HepG2 (cell line): Measurements from ENCODE around the gene RNU11. TPM values are rescaled to one million over a fixed set of nuclear protein-coding genes. Genes with fewer than 3 reads are reported as not detected.
A peak's percentile ranks its signal among the peaks of the same experiment; 100 is the strongest.

Source experiments
- ATAC-seq: fragments of 200-7000 bp; cut with Tn5 transposase; 3 replicates; pipeline ENCODE4 v1.9.1; 2020; ENCODE audit warnings: mild to moderate bottlenecking, moderate library complexity
- BruUV-seq: library from RNA; stranded (reverse); fragments of 400-500 nt; replicated peaks from 2 replicates; lab custom pipeline; 2021; lab: Mats Ljungman, UMichigan
- CTCF ChIA-PET: fragments of 300-600 bp; formaldehyde crosslinking; extraction: SDS; loops from one replicate; lab custom pipeline; 2021; ENCODE audit warnings: low total read pairs, inconsistent platforms, low intra/inter-chr PET ratio; lab: Yijun Ruan, JAX
- POLR2A ChIA-PET: fragments of 350-600 bp; sonication (Branson Sonifier 250); formaldehyde crosslinking; loops from one replicate; lab custom pipeline; 2020; ENCODE audit warnings: antibody characterized with exemption, inconsistent platforms; lab: Yijun Ruan, JAX
- DNase-seq: peaks from one replicate; pipeline ENCODE4 v3.0.0-alpha.2; 2015; ENCODE audit warnings: low spot score
- FAIRE-seq: peaks from 3 replicates; lab custom pipeline; 2011; peaks lifted over from hg19 to GRCh38; lab: Jason Lieb, UNC
- H2AFZ ChIP-seq: one replicate; pipeline ENCODE4 v1.6.1; 2011; ENCODE audit warnings: low read length, inconsistent platforms
- H3K27ac ChIP-seq: fragments of 300-600 bp; 3 replicates; pipeline ENCODE4 v1.8.0; 2011; ENCODE audit warnings: mixed run types, mild to moderate bottlenecking, mixed read lengths, low read length, inconsistent platforms; ENCODE audit not compliant: insufficient read depth; ENCODE audit errors: extremely low read length
- H3K27me3 ChIP-seq, 2 experiments: fragments of 200-600 bp in 1 of 2; 2 replicates in 1 of 2; 3 replicates in 1 of 2; pipeline versions ENCODE4 v1.6.0 to v1.8.0; 2011; ENCODE audit warnings: low read length in 2 of 2, mild to moderate bottlenecking in 2 of 2, moderate library complexity in 2 of 2, inconsistent platforms in 1 of 2; ENCODE audit not compliant: insufficient read depth in 2 of 2, control insufficient read depth in 1 of 2
- H3K36me3 ChIP-seq, 2 experiments: fragments of 200-600 bp in 1 of 2; replicated peaks in 1 of 2; 2 replicates in 1 of 2; 3 replicates in 1 of 2; pipeline versions ENCODE4 v1.5.1 to v1.8.0; 2011; ENCODE audit warnings: low read length in 2 of 2, inconsistent platforms in 1 of 2; ENCODE audit not compliant: insufficient read depth in 2 of 2, control insufficient read depth in 1 of 2
- H3K4me1 ChIP-seq: 2 replicates; pipeline ENCODE4 v1.5.1; 2012; ENCODE audit warnings: low read length, inconsistent platforms; ENCODE audit not compliant: insufficient read depth
- H3K4me2 ChIP-seq: 2 replicates; pipeline ENCODE4 v1.6.0; 2011; ENCODE audit warnings: low read depth, low read length, inconsistent platforms
- H3K4me3 ChIP-seq, 3 experiments: fragments of 200-600 bp in 1 of 3; sonication (generic), shearing (Covaris generic) in 1 of 3; replicated peaks in 1 of 3; 2 replicates each; pipeline ENCODE4 v1.5.1; 2011 to 2016; ENCODE audit warnings: low read length in 3 of 3, inconsistent platforms in 2 of 3, low read depth in 2 of 3, mild to moderate bottlenecking in 2 of 3, control low read depth in 1 of 3, mixed read lengths in 1 of 3; ENCODE audit not compliant: insufficient read depth in 1 of 3
- H3K79me2 ChIP-seq: one replicate; pipeline ENCODE4 v1.6.1; 2011; ENCODE audit warnings: low read length, inconsistent platforms; ENCODE audit not compliant: insufficient read depth
- H3K9ac ChIP-seq: 2 replicates; pipeline ENCODE4 v1.6.0; 2011; ENCODE audit warnings: mild to moderate bottlenecking, low read depth, low read length, inconsistent platforms; ENCODE audit not compliant: insufficient read depth
- H3K9me3 ChIP-seq: 2 replicates; pipeline ENCODE4 v1.5.1; 2012; ENCODE audit warnings: mild to moderate bottlenecking, low read length
- H4K20me1 ChIP-seq: 2 replicates; pipeline ENCODE4 v1.6.0; 2011; ENCODE audit warnings: inconsistent platforms, mild to moderate bottlenecking, low read length, moderate library complexity; ENCODE audit not compliant: insufficient read depth
- ATF4 ChIP-seq, 2 experiments: fragments of 450-650 bp in 1 of 2; sonication (generic) in 1 of 2; formaldehyde crosslinking; IDR thresholded peaks; 2 replicates each; pipeline versions ENCODE4 v1.5.0 to v1.8.0; 2020 to 2022; ENCODE audit warnings: mild to moderate bottlenecking in 1 of 2, missing genetic modification reagents in 1 of 2
- CTCF ChIP-seq: sonication (generic); formaldehyde crosslinking; IDR thresholded peaks from 2 replicates; pipeline ENCODE4 v1.5.0; 2020; ENCODE audit warnings: mild to moderate bottlenecking, missing genetic modification reagents, moderate library complexity
- DR1 ChIP-seq: sonication (generic); formaldehyde crosslinking; IDR thresholded peaks from 2 replicates; pipeline ENCODE4 v1.8.0; 2021; ENCODE audit warnings: mild to moderate bottlenecking, missing genetic modification reagents, inconsistent platforms
- FOSL2 ChIP-seq: sonication (generic); formaldehyde crosslinking; IDR thresholded peaks from 2 replicates; pipeline ENCODE4 v1.4.0; 2020; ENCODE audit warnings: missing genetic modification reagents
- REPIN1 ChIP-seq: sonication (generic); formaldehyde crosslinking; IDR thresholded peaks from 2 replicates; pipeline ENCODE4 v1.8.0; 2022; ENCODE audit warnings: missing genetic modification reagents, low read depth, mild to moderate bottlenecking, borderline replicate concordance
- SNAPC2 ChIP-seq: sonication (generic); formaldehyde crosslinking; IDR thresholded peaks from 2 replicates; pipeline ENCODE4 v1.8.1; 2022; ENCODE audit warnings: mild to moderate bottlenecking, missing genetic modification reagents
- SNRNP70 ChIP-seq: fragments of 200-400 bp; formaldehyde crosslinking; IDR thresholded peaks from 2 replicates; pipeline ENCODE4 v1.6.1; 2017; ENCODE audit warnings: mild to moderate bottlenecking, low read depth, low read length, moderate library complexity
- TEAD3 ChIP-seq: optimal IDR thresholded peaks from 2 replicates; pipeline ENCODE3; 2016; ENCODE audit warnings: borderline replicate concordance
- THAP11 ChIP-seq: IDR thresholded peaks from 2 replicates; pipeline ENCODE4 v1.6.1; 2016; ENCODE audit warnings: missing biosample characterization, missing genetic modification reagents
- TP53 ChIP-seq: sonication (generic); formaldehyde crosslinking; conservative IDR thresholded peaks from 2 replicates; pipeline ENCODE4 v1.4.0; 2020; ENCODE audit warnings: missing genetic modification reagents
- ZFP36L1 ChIP-seq: sonication (generic); formaldehyde crosslinking; IDR thresholded peaks from 2 replicates; pipeline ENCODE4 v1.8.0; 2022; ENCODE audit warnings: mild to moderate bottlenecking, missing genetic modification reagents, moderate library complexity
- ZNF225 ChIP-seq: sonication (generic); formaldehyde crosslinking; IDR thresholded peaks from 2 replicates; pipeline ENCODE4 v1.4.0; 2020; ENCODE audit warnings: mild to moderate bottlenecking, missing genetic modification reagents
- ZNF7 ChIP-seq: IDR thresholded peaks from 2 replicates; pipeline ENCODE4 v1.6.1; 2016; ENCODE audit warnings: missing biosample characterization, missing genetic modification reagents
- ZSCAN12 ChIP-seq: sonication (generic); formaldehyde crosslinking; IDR thresholded peaks from 2 replicates; pipeline ENCODE4 v1.9.0; 2021; ENCODE audit warnings: mild to moderate bottlenecking, missing genetic modification reagents
- WGBS: methylation state at CpG from one replicate; pipeline ENCODE4 v1.1.6; 2017; ENCODE audit warnings: low lambda C conversion rate; 5-methylcytosine and 5-hydroxymethylcytosine counted together
- in situ Hi-C: cut with HindIII; loops from 2 replicates; pipeline ENCODE4 v1.10.0; 2017; ENCODE audit warnings: low pct_unique_long_range_greater_than_20kb; ENCODE audit not compliant: extremely low pct_ligation_motif_present
- intact Hi-C: fragments of 100-400 bp; cut with micrococcal nuclease; formaldehyde crosslinking; loops from one replicate; pipeline ENCODE4 v1.10.0; 2022; ENCODE audit not compliant: unreplicated experiment
- polyA plus RNA-seq, 8 experiments: library from polyadenylated mRNA; depleted of rRNA in 3 of 8; stranded (reverse) in 7 of 8; unstranded in 1 of 8; fragments of >200 nt; fragmentation: Illumina TruSeq in 4 of 8; extraction: Trizol in 4 of 8; gene quantifications; 2 replicates each; pipeline versions ENCODE4 v1.2.1 to v1.2.3, GENCODE V29; 2011 to 2016; ENCODE audit warnings: low read depth in 4 of 8, missing spikeins in 1 of 8, mixed read lengths in 1 of 8; ENCODE audit not compliant: insufficient read depth in 1 of 8
- total RNA-seq, 5 experiments: library from RNA; depleted of rRNA; stranded (reverse); fragments of >200 nt; fragmentation: Illumina TruSeq; extraction: Trizol; gene quantifications; 2 replicates each; pipeline ENCODE4 v1.2.3, GENCODE V29; 2016; ENCODE audit warnings: low read depth in 1 of 5
- TF ChIP-seq, protein P1 (sequence below): IDR thresholded peaks from 2 replicates; pipeline ENCODE4 v1.6.1; 2016; ENCODE audit warnings: low read depth, borderline replicate concordance
- TF ChIP-seq, protein P2 (sequence below): sonication (generic); formaldehyde crosslinking; IDR thresholded peaks from 2 replicates; pipeline ENCODE4 v1.5.0; 2020; ENCODE audit warnings: mild to moderate bottlenecking, missing genetic modification reagents

Gene RNU11
- total and polyA plus RNA-seq, 2 of the 13 experiments (the other 11 are each of a cell fraction or from before 2014, with no cell fraction given) = not detected

GRCh38 chr1:28602536-28603439 lies 45.6 kb upstream of the RNU11 start:
- no peak overlapping the region for H3K4me2 ChIP-seq
- TF ChIP-seq ZNF225 (CRISPR knock-in tag) = no peak
- no peak for TF ChIP-seq ZFP36L1 (CRISPR knock-in tag)
- no peak for TF ChIP-seq TP53
- TF ChIP-seq TEAD3 (CRISPR knock-in tag) = peak; percentile 47
- no peak for TF ChIP-seq ZSCAN12 (CRISPR knock-in tag)
- TF ChIP-seq FOSL2 = no peak
- TF ChIP-seq ATF4 (CRISPR knock-in tag; IDR thresholded peaks at IDR 0.05) = no peak
- no peak for TF ChIP-seq ZNF7 (CRISPR knock-in tag)
- TF ChIP-seq CTCF = peak; percentile 85
- TF ChIP-seq, protein P1, sequence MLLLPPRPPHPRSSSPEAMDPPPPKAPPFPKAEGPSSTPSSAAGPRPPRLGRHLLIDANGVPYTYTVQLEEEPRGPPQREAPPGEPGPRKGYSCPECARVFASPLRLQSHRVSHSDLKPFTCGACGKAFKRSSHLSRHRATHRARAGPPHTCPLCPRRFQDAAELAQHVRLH (CRISPR knock-in tag) = no peak
- TF ChIP-seq SNRNP70 = no peak
- TF ChIP-seq, protein P2, sequence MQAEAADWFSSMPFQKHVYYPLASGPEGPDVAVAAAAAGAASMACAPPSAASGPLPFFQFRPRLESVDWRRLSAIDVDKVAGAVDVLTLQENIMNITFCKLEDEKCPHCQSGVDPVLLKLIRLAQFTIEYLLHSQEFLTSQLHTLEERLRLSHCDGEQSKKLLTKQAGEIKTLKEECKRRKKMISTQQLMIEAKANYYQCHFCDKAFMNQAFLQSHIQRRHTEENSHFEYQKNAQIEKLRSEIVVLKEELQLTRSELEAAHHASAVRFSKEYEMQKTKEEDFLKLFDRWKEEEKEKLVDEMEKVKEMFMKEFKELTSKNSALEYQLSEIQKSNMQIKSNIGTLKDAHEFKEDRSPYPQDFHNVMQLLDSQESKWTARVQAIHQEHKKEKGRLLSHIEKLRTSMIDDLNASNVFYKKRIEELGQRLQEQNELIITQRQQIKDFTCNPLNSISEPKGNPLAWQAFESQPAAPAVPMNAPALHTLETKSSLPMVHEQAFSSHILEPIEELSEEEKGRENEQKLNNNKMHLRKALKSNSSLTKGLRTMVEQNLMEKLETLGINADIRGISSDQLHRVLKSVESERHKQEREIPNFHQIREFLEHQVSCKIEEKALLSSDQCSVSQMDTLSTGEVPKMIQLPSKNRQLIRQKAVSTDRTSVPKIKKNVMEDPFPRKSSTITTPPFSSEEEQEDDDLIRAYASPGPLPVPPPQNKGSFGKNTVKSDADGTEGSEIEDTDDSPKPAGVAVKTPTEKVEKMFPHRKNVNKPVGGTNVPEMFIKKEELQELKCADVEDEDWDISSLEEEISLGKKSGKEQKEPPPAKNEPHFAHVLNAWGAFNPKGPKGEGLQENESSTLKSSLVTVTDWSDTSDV (CRISPR knock-in tag) = no peak
- TF ChIP-seq SNAPC2 (CRISPR knock-in tag) = 0 out of 2 replicates have a peak, but pooled peaks have one; percentile 13
- TF ChIP-seq REPIN1 (CRISPR knock-in tag) = no peak
- no peak for TF ChIP-seq DR1 (CRISPR knock-in tag)
- peak; percentile 61 for TF ChIP-seq THAP11 (CRISPR knock-in tag)

More at GRCh38 chr1:28602536-28603439, 45.6 kb upstream of the RNU11 start:
- H3K27ac ChIP-seq = no peak overlapping the region
- H3K36me3 ChIP-seq = peaks cover 0 to 4% of the 10 kb centered on the region in 2 experiments; a peak in 2 of 5 replicates
- DNase-seq (peak; percentile 81), FAIRE-seq (peak; percentile 64), ATAC-seq (peak; percentile 55)
- no peaks in the 10 kb centered on the region for H3K79me2 ChIP-seq
- in situ Hi-C loops (loop anchor here (5.0 to 25.0 kb wide), 2 partner anchors 85 to 190 kb away; no protein-coding TSS in a partner anchor), intact Hi-C loops (loop anchor here (1.0 to 5.0 kb wide), 2 partner anchors 84 to 245 kb away; no protein-coding TSS in a partner anchor)
- WGBS = 70% methylated on average over 15 of the region's 15 CpGs
- no peak overlapping the region for H3K4me3 ChIP-seq
- no TSS peak for BruUV-seq
- H4K20me1 ChIP-seq = no peaks in the 10 kb centered on the region
- POLR2A ChIA-PET = interaction anchor here (0.9 to 3.3 kb wide), 11 partner anchors 21 to 354 kb away, joined by 3 to 39 read pairs (median 4); partner anchors contain the start of genes RCC1 and TAF12
- H3K27me3 ChIP-seq = no peaks in the 10 kb centered on the region
- H3K9ac ChIP-seq = no peak overlapping the region
- H2AFZ ChIP-seq = no peak overlapping the region
- H3K9me3 ChIP-seq = no peaks in the 10 kb centered on the region
- CTCF ChIA-PET = interaction anchor here (2.6 kb wide), 1 partner anchor 85 kb away, joined by 27 read pairs; no protein-coding TSS in a partner anchor
- H3K4me1 ChIP-seq = peaks cover 40% of the 10 kb centered on the region
